Activated naive CD4-positive, alpha-beta T cell treated with anti-CD3 and anti-CD28 coated beads, Interleukin-2, amount 10 ng/mL, durations not matched to agents 7 days and 5 days (primary cell): Measurements from ENCODE around the gene C6orf15.
"Not testable (repeated sequence)": the region's sequence is repeated elsewhere in the genome, so short reads cannot be mapped to it uniquely, and the experiment has no call there.

Experiments
- CTCF ChIA-PET: fragments of 350-600 bp; sonication (Branson Sonifier 250); formaldehyde crosslinking; loops from one replicate; lab custom pipeline; 2021; ENCODE audit warnings: antibody characterized with exemption; lab: Charles Lee
- DNase-seq: peaks from one replicate; pipeline ENCODE4 v3.0.0-alpha.2; 2020
- H3K27ac Mint-ChIP-seq: one replicate; pipeline ENCODE4 v1.8.0; 2021; ENCODE audit warnings: mild to moderate bottlenecking, moderate library complexity, mixed read lengths
- H3K27me3 Mint-ChIP-seq: one replicate; pipeline ENCODE4 v1.8.0; 2021; ENCODE audit warnings: mild to moderate bottlenecking, mixed read lengths
- H3K36me3 Mint-ChIP-seq: one replicate; pipeline ENCODE4 v1.8.0; 2021; ENCODE audit warnings: mixed read lengths
- H3K4me1 Mint-ChIP-seq: one replicate; pipeline ENCODE4 v1.8.0; 2021; ENCODE audit warnings: mixed read lengths
- H3K4me3 Mint-ChIP-seq: one replicate; pipeline ENCODE4 v1.8.0; 2021; ENCODE audit warnings: mild to moderate bottlenecking, moderate library complexity, mixed read lengths
- H3K9me3 Mint-ChIP-seq: one replicate; pipeline ENCODE4 v1.8.0; 2021; ENCODE audit warnings: mixed read lengths

C6orf15 gene

GRCh38 chr6:31087494-31088089 is 24.8 kb downstream of the C6orf15 start:
- peaks cover 46% of the 10 kb centered on the region for H3K27me3 Mint-ChIP-seq
- DNase-seq = peak; percentile 92
- H3K4me1 Mint-ChIP-seq = peaks cover 7% of the 10 kb centered on the region
- H3K36me3 Mint-ChIP-seq = no peaks in the 10 kb centered on the region
- H3K27ac Mint-ChIP-seq = no peak overlapping the region
- H3K9me3 Mint-ChIP-seq = no peaks in the 10 kb centered on the region
- CTCF ChIA-PET = interaction anchor here (0.6 to 11.7 kb wide), 27 partner anchors 8 to 606 kb away, joined by 3 to 202 read pairs (median 4); partner anchors contain the start of genes SFTA2, TCF19 and VARS2
- H3K4me3 Mint-ChIP-seq = no peak overlapping the region

DNA sequence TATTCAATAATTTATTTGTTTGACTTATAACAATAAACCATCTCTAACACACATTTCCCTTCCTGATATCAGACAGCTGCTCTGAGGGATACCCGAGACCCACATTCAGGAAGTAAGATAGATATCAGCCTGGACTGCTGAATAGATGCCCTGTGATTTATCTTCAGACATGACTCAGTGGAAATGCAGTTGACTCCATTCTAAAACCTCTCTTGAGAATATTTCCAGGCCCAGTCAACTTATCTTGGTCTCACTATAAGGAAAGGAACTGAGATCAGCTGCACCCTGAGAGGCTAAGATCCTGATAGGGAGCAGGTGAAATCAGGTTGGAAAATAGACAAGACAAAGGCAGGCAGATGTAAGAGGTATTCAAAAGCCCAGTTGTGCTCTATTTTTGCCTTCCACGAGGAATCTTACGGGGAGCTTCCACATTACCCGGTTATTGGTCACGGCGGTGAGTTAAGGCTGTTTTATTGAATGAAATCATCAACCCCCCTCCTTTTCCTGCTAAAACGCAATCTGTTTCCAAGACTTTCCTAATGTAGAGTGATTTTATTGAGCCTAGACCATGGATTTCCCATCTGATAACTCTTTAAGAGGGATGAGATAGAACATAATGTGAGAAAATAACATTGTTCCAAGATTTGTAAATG is 25.5 kb downstream of the C6orf15 start:
- Mint-ChIP-seq H3K4me3 (no peak overlapping the region), H3K27me3 (peaks cover 46% of the 10 kb centered on the region), H3K27ac (no peak overlapping the region), H3K4me1 (peaks cover 7% of the 10 kb centered on the region), H3K9me3 (no peaks in the 10 kb centered on the region), H3K36me3 (no peaks in the 10 kb centered on the region)
- DNase-seq = no peak
- CTCF ChIA-PET = interaction anchor here (0.6 to 11.7 kb wide), 27 partner anchors 8 to 605 kb away, joined by 3 to 202 read pairs (median 4); partner anchors contain the start of genes SFTA2, TCF19 and VARS2

GRCh38 chr6:31083742-31084354 is 28.5 kb downstream of the C6orf15 start:
- H3K4me1 Mint-ChIP-seq = peaks cover 15% of the 10 kb centered on the region
- CTCF ChIA-PET = interaction anchor here (0.7 to 11.7 kb wide), 5 partner anchors 10 to 603 kb away, joined by 3 to 202 read pairs (median 3); partner anchors contain the start of gene VARS2
- H3K4me3 Mint-ChIP-seq = no peak overlapping the region
- H3K27ac Mint-ChIP-seq = no peak overlapping the region
- no peaks in the 10 kb centered on the region for H3K36me3 Mint-ChIP-seq
- no peaks in the 10 kb centered on the region for H3K9me3 Mint-ChIP-seq
- DNase-seq = peak; percentile 63
- H3K27me3 Mint-ChIP-seq = peaks cover 61% of the 10 kb centered on the region

GRCh38 chr6:31081872-31082271 is 30.5 kb downstream of the C6orf15 start:
- no peak overlapping the region for H3K27ac Mint-ChIP-seq
- no peaks in the 10 kb centered on the region for H3K36me3 Mint-ChIP-seq
- H3K4me3 Mint-ChIP-seq = no peak overlapping the region
- peaks cover 66% of the 10 kb centered on the region for H3K27me3 Mint-ChIP-seq
- H3K4me1 Mint-ChIP-seq = peaks cover 10% of the 10 kb centered on the region
- CTCF ChIA-PET = interaction anchor here (1.2 to 11.7 kb wide), 2 partner anchors 12 to 166 kb away, joined by 3 to 202 read pairs; partner anchors contain the start of gene VARS2
- DNase-seq = no peak
- no peaks in the 10 kb centered on the region for H3K9me3 Mint-ChIP-seq

- CTCF ChIA-PET = interaction anchor here (0.7 to 11.7 kb wide), 37 partner anchors 8 to 595 kb away, joined by 3 to 202 read pairs (median 4); partner anchors contain the start of genes GTF2H4, MUCL3 and VARS2
- Mint-ChIP-seq H3K4me3 (no peak overlapping the region), H3K27me3 (peaks cover 52% of the 10 kb centered on the region), H3K36me3 (no peaks in the 10 kb centered on the region), H3K4me1 (peaks cover 8% of the 10 kb centered on the region), H3K27ac (no peak overlapping the region), H3K9me3 (no peaks in the 10 kb centered on the region)
- DNase-seq = peak; percentile 82
These were observed 32.6 kb downstream of the C6orf15 start for GRCh38 chr6:31079656-31080261.

DNA sequence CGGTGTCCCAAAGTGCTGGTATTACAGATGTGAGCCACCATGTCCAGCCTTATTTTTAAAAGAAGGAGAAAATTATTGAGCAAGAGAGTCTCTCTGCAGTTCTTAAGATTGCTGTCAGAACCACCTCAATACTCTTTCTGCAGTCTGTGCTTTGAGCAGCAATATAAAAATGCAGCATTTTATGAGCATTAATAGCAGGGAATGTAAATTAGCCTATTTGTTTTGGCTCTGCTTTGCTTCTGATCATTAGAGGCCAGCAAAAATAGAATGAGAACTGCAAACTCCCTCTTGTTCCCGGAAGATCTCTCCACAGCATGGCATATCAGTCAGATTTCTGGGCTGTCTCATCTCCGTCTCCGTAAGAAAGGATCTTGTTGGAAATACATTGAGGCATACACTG is 35.8 kb downstream of the C6orf15 start:
- no peak for DNase-seq
- Mint-ChIP-seq H3K27ac (no peak overlapping the region), H3K27me3 (peaks cover 35% of the 10 kb centered on the region), H3K9me3 (no peaks in the 10 kb centered on the region), H3K4me1 (peaks cover 8% of the 10 kb centered on the region), H3K4me3 (no peak overlapping the region), H3K36me3 (no peaks in the 10 kb centered on the region)
- CTCF ChIA-PET = interaction anchor here (1.7 to 11.7 kb wide), 2 partner anchors 10 to 160 kb away, joined by 6 to 202 read pairs; partner anchors contain the start of gene VARS2

DNA sequence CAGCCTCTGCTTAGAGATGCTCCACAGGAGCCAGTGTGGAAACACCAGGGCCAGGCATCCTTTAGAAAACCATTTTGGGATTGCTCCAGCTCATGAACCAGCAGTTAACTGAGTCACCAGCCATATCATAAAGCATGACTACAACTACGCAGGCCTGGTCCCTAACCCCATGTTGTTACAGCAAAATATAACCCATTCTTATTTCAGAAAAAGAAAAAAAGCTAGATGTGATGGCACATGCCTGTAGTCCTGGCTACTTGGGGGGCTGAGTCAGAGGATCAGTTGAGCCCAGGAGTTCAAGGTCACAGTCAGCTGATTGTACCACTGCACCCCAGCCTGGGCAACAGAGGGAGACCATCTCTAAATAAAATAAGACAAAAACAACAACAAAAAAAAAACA is 36.8 kb downstream of the C6orf15 start:
- Mint-ChIP-seq H3K4me3 (no peak overlapping the region), H3K27ac (no peak overlapping the region), H3K9me3 (no peaks in the 10 kb centered on the region), H3K27me3 (peaks cover 29% of the 10 kb centered on the region), H3K36me3 (no peaks in the 10 kb centered on the region), H3K4me1 (peaks cover 8% of the 10 kb centered on the region)
- CTCF ChIA-PET = no interaction called here
- DNase-seq = no peak

- H3K4me3 Mint-ChIP-seq = no peak overlapping the region
- H3K9me3 Mint-ChIP-seq = no peaks in the 10 kb centered on the region
These were observed 38.0 kb downstream of the C6orf15 start for GRCh38 chr6:31074401-31074800.

GRCh38 chr6:31070711-31071197 is 41.6 kb downstream of the C6orf15 start:
- H3K27me3 Mint-ChIP-seq = peaks cover 7% of the 10 kb centered on the region

More at GRCh38 chr6:31074401-31074800, 38.0 kb downstream of the C6orf15 start:
- no peak for DNase-seq
- CTCF ChIA-PET = interaction anchor here (1.0 to 1.6 kb wide), 2 partner anchors 10 to 145 kb away, joined by 3 read pairs; no protein-coding TSS in a partner anchor
- Mint-ChIP-seq H3K27ac (no peak overlapping the region), H3K27me3 (peaks cover 19% of the 10 kb centered on the region), H3K4me1 (peaks cover 3% of the 10 kb centered on the region), H3K36me3 (no peaks in the 10 kb centered on the region)

DNA sequence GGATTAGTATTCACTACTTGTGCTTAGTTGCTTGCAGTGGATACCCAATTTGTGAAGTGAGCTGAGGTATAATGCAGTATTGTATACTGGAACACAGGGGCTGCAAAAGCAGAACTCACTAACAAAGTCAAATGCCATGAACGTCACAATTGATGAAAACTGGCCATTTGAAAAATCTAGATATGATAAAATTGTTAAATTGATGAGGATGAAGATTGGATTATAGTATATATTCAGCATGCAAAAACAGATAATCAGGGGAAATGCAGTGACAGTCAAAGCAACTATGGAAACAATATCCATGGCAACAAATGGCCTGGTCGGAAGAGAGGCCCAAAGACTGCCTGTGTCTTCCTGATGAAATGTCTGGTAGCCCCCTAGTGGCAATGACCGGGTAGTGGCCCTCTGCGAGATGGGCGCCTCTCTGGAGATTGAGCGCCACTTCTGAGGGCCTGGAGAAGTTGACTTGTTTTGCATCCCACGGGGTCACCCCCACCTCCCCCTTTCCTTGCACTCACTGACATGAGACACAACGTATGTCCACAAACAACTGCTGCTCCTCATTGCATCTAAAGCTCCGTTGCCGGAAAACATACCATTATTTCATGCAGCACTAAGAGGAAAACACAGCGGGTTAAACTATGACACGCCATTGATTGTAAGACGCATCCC is 43.6 kb downstream of the C6orf15 start:
- no peaks in the 10 kb centered on the region for H3K9me3 Mint-ChIP-seq
- no peak overlapping the region for H3K4me3 Mint-ChIP-seq
- peak; percentile 78 for DNase-seq
- no peaks in the 10 kb centered on the region for H3K4me1 Mint-ChIP-seq
- CTCF ChIA-PET = interaction anchor here (0.7 to 3.6 kb wide), 13 partner anchors 9 to 240 kb away, joined by 3 to 46 read pairs (median 4); partner anchors contain the start of gene VARS2
- no peaks in the 10 kb centered on the region for H3K36me3 Mint-ChIP-seq
- H3K27me3 Mint-ChIP-seq = peaks cover 7% of the 10 kb centered on the region
- H3K27ac Mint-ChIP-seq = no peak overlapping the region

More at GRCh38 chr6:31070711-31071197, 41.6 kb downstream of the C6orf15 start:
- Mint-ChIP-seq H3K4me3 (no peak overlapping the region), H3K36me3 (no peaks in the 10 kb centered on the region), H3K27ac (no peak overlapping the region), H3K9me3 (no peaks in the 10 kb centered on the region), H3K4me1 (no peaks in the 10 kb centered on the region)
- CTCF ChIA-PET = interaction anchor here (0.6 to 3.6 kb wide), 14 partner anchors 8 to 340 kb away, joined by 3 to 46 read pairs (median 5); partner anchors contain the start of gene VARS2
- DNase-seq = no peak

- H3K9me3 Mint-ChIP-seq, DNase-seq, H3K4me1 Mint-ChIP-seq, H3K27ac Mint-ChIP-seq, H3K4me3 Mint-ChIP-seq, H3K36me3 Mint-ChIP-seq: not testable (repeated sequence)
- CTCF ChIA-PET = interaction anchor here (1.0 to 3.6 kb wide), 6 partner anchors 8 to 239 kb away, joined by 3 to 46 read pairs (median 11); partner anchors contain the start of gene VARS2
- peaks cover 10% of the 10 kb centered on the region for H3K27me3 Mint-ChIP-seq
These were observed 44.3 kb downstream of the C6orf15 start for GRCh38 chr6:31067891-31068668.

GRCh38 chr6:31067028-31067427 is 45.3 kb downstream of the C6orf15 start:
- H3K4me1 Mint-ChIP-seq, DNase-seq, H3K36me3 Mint-ChIP-seq, CTCF ChIA-PET, H3K4me3 Mint-ChIP-seq, H3K9me3 Mint-ChIP-seq, H3K27ac Mint-ChIP-seq: not testable (repeated sequence)
- H3K27me3 Mint-ChIP-seq = peaks cover 18% of the 10 kb centered on the region
